HepG2 (cell line): ENCODE measurements around the gene PKD1L1. TPM values are rescaled to one million over a fixed set of nuclear protein-coding genes. Genes with fewer than 3 reads are reported as not detected.

ENCODE experiments used
- ATAC-seq: fragments of 200-7000 bp; cut with Tn5 transposase; 3 replicates; pipeline ENCODE4 v1.9.1; 2020; ENCODE audit warnings: mild to moderate bottlenecking, moderate library complexity
- BruUV-seq: library from RNA; stranded (reverse); fragments of 400-500 nt; replicated peaks from 2 replicates; lab custom pipeline; 2021; lab: Mats Ljungman, UMichigan
- CTCF ChIA-PET: fragments of 300-600 bp; formaldehyde crosslinking; extraction: SDS; loops from one replicate; lab custom pipeline; 2021; ENCODE audit warnings: low total read pairs, inconsistent platforms, low intra/inter-chr PET ratio; lab: Yijun Ruan, JAX
- POLR2A ChIA-PET: fragments of 350-600 bp; sonication (Branson Sonifier 250); formaldehyde crosslinking; loops from one replicate; lab custom pipeline; 2020; ENCODE audit warnings: antibody characterized with exemption, inconsistent platforms; lab: Yijun Ruan, JAX
- DNase-seq: peaks from one replicate; pipeline ENCODE4 v3.0.0-alpha.2; 2015; ENCODE audit warnings: low spot score
- FAIRE-seq: peaks from 3 replicates; lab custom pipeline; 2011; peaks lifted over from hg19 to GRCh38; lab: Jason Lieb, UNC
- H2AFZ ChIP-seq: one replicate; pipeline ENCODE4 v1.6.1; 2011; ENCODE audit warnings: low read length, inconsistent platforms
- H3K27ac ChIP-seq: fragments of 300-600 bp; 3 replicates; pipeline ENCODE4 v1.8.0; 2011; ENCODE audit warnings: mixed run types, mild to moderate bottlenecking, mixed read lengths, low read length, inconsistent platforms; ENCODE audit not compliant: insufficient read depth; ENCODE audit errors: extremely low read length
- H3K27me3 ChIP-seq, 2 experiments: fragments of 200-600 bp in 1 of 2; 2 replicates in 1 of 2; 3 replicates in 1 of 2; pipeline versions ENCODE4 v1.6.0 to v1.8.0; 2011; ENCODE audit warnings: low read length in 2 of 2, mild to moderate bottlenecking in 2 of 2, moderate library complexity in 2 of 2, inconsistent platforms in 1 of 2; ENCODE audit not compliant: insufficient read depth in 2 of 2, control insufficient read depth in 1 of 2
- H3K36me3 ChIP-seq, 2 experiments: fragments of 200-600 bp in 1 of 2; replicated peaks in 1 of 2; 2 replicates in 1 of 2; 3 replicates in 1 of 2; pipeline versions ENCODE4 v1.5.1 to v1.8.0; 2011; ENCODE audit warnings: low read length in 2 of 2, inconsistent platforms in 1 of 2; ENCODE audit not compliant: insufficient read depth in 2 of 2, control insufficient read depth in 1 of 2
- H3K4me1 ChIP-seq: 2 replicates; pipeline ENCODE4 v1.5.1; 2012; ENCODE audit warnings: low read length, inconsistent platforms; ENCODE audit not compliant: insufficient read depth
- H3K4me2 ChIP-seq: 2 replicates; pipeline ENCODE4 v1.6.0; 2011; ENCODE audit warnings: low read depth, low read length, inconsistent platforms
- H3K4me3 ChIP-seq, 3 experiments: fragments of 200-600 bp in 1 of 3; sonication (generic), shearing (Covaris generic) in 1 of 3; replicated peaks in 1 of 3; 2 replicates each; pipeline ENCODE4 v1.5.1; 2011 to 2016; ENCODE audit warnings: low read length in 3 of 3, inconsistent platforms in 2 of 3, low read depth in 2 of 3, mild to moderate bottlenecking in 2 of 3, control low read depth in 1 of 3, mixed read lengths in 1 of 3; ENCODE audit not compliant: insufficient read depth in 1 of 3
- H3K79me2 ChIP-seq: one replicate; pipeline ENCODE4 v1.6.1; 2011; ENCODE audit warnings: low read length, inconsistent platforms; ENCODE audit not compliant: insufficient read depth
- H3K9ac ChIP-seq: 2 replicates; pipeline ENCODE4 v1.6.0; 2011; ENCODE audit warnings: mild to moderate bottlenecking, low read depth, low read length, inconsistent platforms; ENCODE audit not compliant: insufficient read depth
- H3K9me3 ChIP-seq: 2 replicates; pipeline ENCODE4 v1.5.1; 2012; ENCODE audit warnings: mild to moderate bottlenecking, low read length
- H4K20me1 ChIP-seq: 2 replicates; pipeline ENCODE4 v1.6.0; 2011; ENCODE audit warnings: inconsistent platforms, mild to moderate bottlenecking, low read length, moderate library complexity; ENCODE audit not compliant: insufficient read depth
- ATRX ChIP-seq: sonication (generic); formaldehyde crosslinking; IDR thresholded peaks from 2 replicates; pipeline ENCODE4 v1.4.0; 2020; ENCODE audit warnings: missing genetic modification reagents, borderline replicate concordance
- GZF1 ChIP-seq: sonication (generic); formaldehyde crosslinking; IDR thresholded peaks from 2 replicates; pipeline ENCODE4 v1.5.1; 2020; ENCODE audit warnings: mild to moderate bottlenecking, missing genetic modification reagents
- HOXA7 ChIP-seq: sonication (generic); formaldehyde crosslinking; IDR thresholded peaks from 2 replicates; pipeline ENCODE4 v1.8.1; 2022; ENCODE audit warnings: mild to moderate bottlenecking, missing genetic modification reagents, moderate library complexity
- POLR2G ChIP-seq: fragments of 200-400 bp; formaldehyde crosslinking; IDR thresholded peaks from 2 replicates; pipeline ENCODE4 v1.6.1; 2018; ENCODE audit warnings: mild to moderate bottlenecking, low read depth, low read length, moderate library complexity
- RBM39 ChIP-seq: fragments of 200-400 bp; formaldehyde crosslinking; IDR thresholded peaks from one replicate; pipeline ENCODE4 v1.6.1; 2018; ENCODE audit warnings: antibody characterized with exemption, mild to moderate bottlenecking, low read depth, low read length; ENCODE audit not compliant: poor library complexity, severe bottlenecking
- TIGD3 ChIP-seq: sonication (generic); formaldehyde crosslinking; IDR thresholded peaks from 2 replicates; pipeline ENCODE4 v1.5.1; 2020; ENCODE audit warnings: mild to moderate bottlenecking, missing genetic modification reagents, borderline replicate concordance
- ZMAT3 ChIP-seq: sonication (generic); formaldehyde crosslinking; conservative IDR thresholded peaks from 2 replicates; pipeline ENCODE4 v1.7.0; 2021; ENCODE audit warnings: missing genetic modification reagents
- ZNF101 ChIP-seq: sonication (generic); formaldehyde crosslinking; IDR thresholded peaks from 2 replicates; pipeline ENCODE4 v1.4.0; 2020; ENCODE audit warnings: mild to moderate bottlenecking, low read depth, missing genetic modification reagents, borderline replicate concordance
- ZNF292 ChIP-seq: sonication (generic); formaldehyde crosslinking; IDR thresholded peaks from 2 replicates; pipeline ENCODE4 v1.8.1; 2022; ENCODE audit warnings: mild to moderate bottlenecking, low read depth, missing genetic modification reagents, borderline replicate concordance
- ZNF512 ChIP-seq: sonication (generic); formaldehyde crosslinking; IDR thresholded peaks from 2 replicates; pipeline ENCODE4 v1.4.0; 2020; ENCODE audit warnings: mild to moderate bottlenecking, missing genetic modification reagents
- ZNF713 ChIP-seq: sonication (generic); formaldehyde crosslinking; IDR thresholded peaks from 2 replicates; pipeline ENCODE4 v1.4.0; 2020; ENCODE audit warnings: mild to moderate bottlenecking, missing genetic modification reagents
- WGBS: methylation state at CpG from one replicate; pipeline ENCODE4 v1.1.6; 2017; ENCODE audit warnings: low lambda C conversion rate; 5-methylcytosine and 5-hydroxymethylcytosine counted together
- in situ Hi-C: cut with HindIII; loops from 2 replicates; pipeline ENCODE4 v1.10.0; 2017; ENCODE audit warnings: low pct_unique_long_range_greater_than_20kb; ENCODE audit not compliant: extremely low pct_ligation_motif_present
- intact Hi-C: fragments of 100-400 bp; cut with micrococcal nuclease; formaldehyde crosslinking; loops from one replicate; pipeline ENCODE4 v1.10.0; 2022; ENCODE audit not compliant: unreplicated experiment
- polyA plus RNA-seq, 8 experiments: library from polyadenylated mRNA; depleted of rRNA in 3 of 8; stranded (reverse) in 7 of 8; unstranded in 1 of 8; fragments of >200 nt; fragmentation: Illumina TruSeq in 4 of 8; extraction: Trizol in 4 of 8; gene quantifications; 2 replicates each; pipeline versions ENCODE4 v1.2.1 to v1.2.3, GENCODE V29; 2011 to 2016; ENCODE audit warnings: low read depth in 4 of 8, missing spikeins in 1 of 8, mixed read lengths in 1 of 8; ENCODE audit not compliant: insufficient read depth in 1 of 8
- total RNA-seq, 5 experiments: library from RNA; depleted of rRNA; stranded (reverse); fragments of >200 nt; fragmentation: Illumina TruSeq; extraction: Trizol; gene quantifications; 2 replicates each; pipeline ENCODE4 v1.2.3, GENCODE V29; 2016; ENCODE audit warnings: low read depth in 1 of 5

Gene PKD1L1
- total and polyA plus RNA-seq, 2 of the 13 experiments (the other 11 are each of a cell fraction or from before 2014, with no cell fraction given) = 0.01 TPM; not detected in 1

DNA sequence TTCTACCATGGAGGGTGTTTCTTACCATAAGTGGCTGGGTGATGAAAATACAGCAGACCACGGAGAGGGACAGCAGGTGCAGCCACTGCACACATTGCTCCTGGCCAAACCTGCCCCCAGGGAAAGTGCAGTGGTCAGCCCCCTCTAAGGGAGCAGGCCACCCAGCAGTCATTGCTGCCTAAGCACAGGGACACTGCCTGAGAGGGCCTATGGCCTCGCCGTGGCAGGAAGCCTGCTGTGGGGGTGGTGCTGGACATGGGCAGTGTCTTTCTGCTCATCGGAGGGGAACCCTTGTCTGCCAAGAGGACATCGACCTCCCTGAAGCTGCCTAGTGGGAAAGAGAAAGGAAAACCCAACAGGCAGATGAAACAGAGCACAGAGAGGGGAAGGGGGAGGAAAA is 118.3 kb downstream of the PKD1L1 start:
- Histone ChIP-seq H3K4me2 (no peak overlapping the region), H3K27ac (no peak overlapping the region), H3K9ac (no peak overlapping the region), H3K27me3 (peaks cover 6 to 64% of the 10 kb centered on the region in 2 experiments; a peak in 3 of 5 replicates), H3K79me2 (no peaks in the 10 kb centered on the region), H3K4me3 (no peak overlapping the region), H3K9me3 (no peaks in the 10 kb centered on the region), H2AFZ (no peak overlapping the region), H4K20me1 (no peaks in the 10 kb centered on the region), H3K36me3 (no peaks in the 10 kb centered on the region), H3K4me1 (no peaks in the 10 kb centered on the region)
- no peak for TF ChIP-seq ZNF101 (CRISPR knock-in tag)
- TF ChIP-seq HOXA7 = no peak
- no peak for TF ChIP-seq GZF1 (CRISPR knock-in tag)
- no peak for TF ChIP-seq TIGD3 (CRISPR knock-in tag)
- no peak for TF ChIP-seq ZNF292 (CRISPR knock-in tag)
- TF ChIP-seq RBM39 = no peak
- TF ChIP-seq ATRX (CRISPR knock-in tag) = no peak
- TF ChIP-seq ZMAT3 (CRISPR knock-in tag) = no peak
- no peak for TF ChIP-seq POLR2G
- no peak for TF ChIP-seq ZNF713
- TF ChIP-seq ZNF512 (CRISPR knock-in tag) = no peak
- WGBS = 12% methylated on average over 5 of the region's 5 CpGs
- in situ Hi-C loops = loop anchor here (25.0 kb wide), 1 partner anchor 543 kb away; no protein-coding TSS in a partner anchor
- intact Hi-C loops = no loop called here
- DNase-seq (no peak), ATAC-seq (no peak), FAIRE-seq (no peak)
- ChIA-PET CTCF (no interaction called here), POLR2A (no interaction called here)
- BruUV-seq = no TSS peak
